Activated CD4-positive, alpha-beta T cell treated with anti-CD3 and anti-CD28 coated beads, Interleukin-2, amount 10 ng/mL, durations not matched to agents 24 days and 14 days (primary cell): Measurements from ENCODE around the gene PPARG. TPM values are rescaled to one million over a fixed set of nuclear protein-coding genes. Genes with fewer than 3 reads are reported as not detected.

ENCODE experiments used
- DNase-seq: peaks from one replicate; pipeline ENCODE4 v3.0.0; 2022
- H3K27ac Mint-ChIP-seq: one replicate; pipeline ENCODE4 v1.8.0; 2022; ENCODE audit warnings: mild to moderate bottlenecking, mixed read lengths
- H3K27me3 Mint-ChIP-seq: one replicate; pipeline ENCODE4 v1.8.0; 2022; ENCODE audit warnings: mixed read lengths
- H3K36me3 Mint-ChIP-seq: one replicate; pipeline ENCODE4 v1.8.0; 2022; ENCODE audit warnings: low read depth, mild to moderate bottlenecking, mixed read lengths
- H3K4me1 Mint-ChIP-seq: one replicate; pipeline ENCODE4 v1.8.0; 2021; ENCODE audit warnings: mixed read lengths
- H3K4me3 Mint-ChIP-seq: one replicate; pipeline ENCODE4 v1.8.0; 2022; ENCODE audit warnings: mild to moderate bottlenecking, moderate library complexity, mixed read lengths
- H3K9me3 Mint-ChIP-seq: one replicate; pipeline ENCODE4 v1.8.0; 2021; ENCODE audit warnings: mixed read lengths
- intact Hi-C: fragments of 100-400 bp; cut with micrococcal nuclease; formaldehyde crosslinking; loops from one replicate; pipeline ENCODE4 v1.15.1; 2023
- total RNA-seq: library from RNA; stranded (reverse); gene quantifications from 2 replicates; pipeline ENCODE4 v1.2.3, GENCODE V29; 2022

PPARG gene
- total RNA-seq, 1 donor from 2014 or later, result 4.6 TPM

GRCh38 chr3:12394569-12395271 lies 105.8 kb downstream of the PPARG start:
- peaks cover 10% of the 10 kb centered on the region for H3K27me3 Mint-ChIP-seq
- DNase-seq, result no peak
- no peaks in the 10 kb centered on the region for H3K9me3 Mint-ChIP-seq
- H3K4me1 Mint-ChIP-seq, result peaks cover 9% of the 10 kb centered on the region
- H3K27ac Mint-ChIP-seq, result no peak overlapping the region
- H3K4me3 Mint-ChIP-seq, result no peak overlapping the region
- H3K36me3 Mint-ChIP-seq, result no peaks in the 10 kb centered on the region
- intact Hi-C loops, result loop anchor here (1.0 to 5.0 kb wide), 6 partner anchors 21 to 207 kb away; no protein-coding TSS in a partner anchor

GRCh38 chr3:12395349-12396012 lies 106.6 kb downstream of the PPARG start:
- no peaks in the 10 kb centered on the region for H3K36me3 Mint-ChIP-seq
- intact Hi-C loops, result loop anchor here (1.0 to 5.0 kb wide), 6 partner anchors 20 to 208 kb away; no protein-coding TSS in a partner anchor

GRCh38 chr3:12396471-12396870 lies 107.6 kb downstream of the PPARG start:
- Mint-ChIP-seq H3K9me3 (no peaks in the 10 kb centered on the region), H3K4me1 (peaks cover 14% of the 10 kb centered on the region), H3K27ac (no peak overlapping the region), H3K36me3 (no peaks in the 10 kb centered on the region), H3K27me3 (peaks cover 11% of the 10 kb centered on the region), H3K4me3 (no peak overlapping the region)
- intact Hi-C loops, result loop anchor here (5.0 kb wide), 3 partner anchors 59 to 84 kb away; no protein-coding TSS in a partner anchor
- DNase-seq, result no peak

More at GRCh38 chr3:12395349-12396012, 106.6 kb downstream of the PPARG start:
- DNase-seq, result peak; percentile 67
- H3K9me3 Mint-ChIP-seq, result no peaks in the 10 kb centered on the region
- H3K4me1 Mint-ChIP-seq, result peaks cover 9% of the 10 kb centered on the region
- H3K4me3 Mint-ChIP-seq, result peak overlapping the region; percentile 45
- H3K27ac Mint-ChIP-seq, result peak overlapping the region; percentile 73
- H3K27me3 Mint-ChIP-seq, result peaks cover 11% of the 10 kb centered on the region

- no peak for DNase-seq
- no peaks in the 10 kb centered on the region for H3K9me3 Mint-ChIP-seq
- intact Hi-C loops, result loop anchor here (5.0 kb wide), 3 partner anchors 62 to 87 kb away; no protein-coding TSS in a partner anchor
- no peak overlapping the region for H3K4me3 Mint-ChIP-seq
- no peaks in the 10 kb centered on the region for H3K36me3 Mint-ChIP-seq
- H3K27me3 Mint-ChIP-seq, result peaks cover 11% of the 10 kb centered on the region
- no peak overlapping the region for H3K27ac Mint-ChIP-seq
- H3K4me1 Mint-ChIP-seq, result peaks cover 14% of the 10 kb centered on the region
These were observed 110.4 kb downstream of the PPARG start for GRCh38 chr3:12399226-12399625.

- H3K36me3 Mint-ChIP-seq, result no peaks in the 10 kb centered on the region
- H3K27me3 Mint-ChIP-seq, result peaks cover 11% of the 10 kb centered on the region
- DNase-seq, result no peak
- H3K27ac Mint-ChIP-seq, result no peak overlapping the region
- intact Hi-C loops, result no loop called here
- H3K4me1 Mint-ChIP-seq, result peaks cover 6% of the 10 kb centered on the region
- H3K4me3 Mint-ChIP-seq, result no peak overlapping the region
- H3K9me3 Mint-ChIP-seq, result no peaks in the 10 kb centered on the region
These were observed 111.8 kb downstream of the PPARG start for GRCh38 chr3:12400616-12401194.

GRCh38 chr3:12401208-12401607 lies 112.3 kb downstream of the PPARG start:
- H3K9me3 Mint-ChIP-seq, result no peaks in the 10 kb centered on the region
- H3K4me3 Mint-ChIP-seq, result no peak overlapping the region
- H3K4me1 Mint-ChIP-seq, result peaks cover 5% of the 10 kb centered on the region
- no peak overlapping the region for H3K27ac Mint-ChIP-seq
- intact Hi-C loops, result no loop called here
- no peak for DNase-seq
- no peaks in the 10 kb centered on the region for H3K36me3 Mint-ChIP-seq
- peaks cover 11% of the 10 kb centered on the region for H3K27me3 Mint-ChIP-seq

GRCh38 chr3:12405432-12406272 lies 116.8 kb downstream of the PPARG start:
- no peaks in the 10 kb centered on the region for H3K9me3 Mint-ChIP-seq
- intact Hi-C loops, result no loop called here
- H3K27ac Mint-ChIP-seq, result no peak overlapping the region
- H3K4me1 Mint-ChIP-seq, result peaks cover 7% of the 10 kb centered on the region
- no peaks in the 10 kb centered on the region for H3K36me3 Mint-ChIP-seq
- DNase-seq, result no peak
- H3K27me3 Mint-ChIP-seq, result peaks cover 4% of the 10 kb centered on the region
- H3K4me3 Mint-ChIP-seq, result no peak overlapping the region

- no peak for DNase-seq
- Mint-ChIP-seq H3K27me3 (peaks cover 13% of the 10 kb centered on the region), H3K27ac (no peak overlapping the region), H3K4me3 (no peak overlapping the region), H3K4me1 (peaks cover 2% of the 10 kb centered on the region), H3K36me3 (no peaks in the 10 kb centered on the region), H3K9me3 (no peaks in the 10 kb centered on the region)
- intact Hi-C loops, result no loop called here
These were observed 120.3 kb downstream of the PPARG start for GRCh38 chr3:12408984-12409683.

GRCh38 chr3:12409684-12410596 lies 121.1 kb downstream of the PPARG start:
- Mint-ChIP-seq H3K4me3 (no peak overlapping the region), H3K4me1 (peaks cover 3% of the 10 kb centered on the region), H3K36me3 (no peaks in the 10 kb centered on the region), H3K27me3 (peaks cover 13% of the 10 kb centered on the region), H3K27ac (no peak overlapping the region), H3K9me3 (no peaks in the 10 kb centered on the region)
- DNase-seq, result no peak
- intact Hi-C loops, result no loop called here

- intact Hi-C loops, result no loop called here
- peaks cover 14% of the 10 kb centered on the region for H3K27me3 Mint-ChIP-seq
- H3K36me3 Mint-ChIP-seq, result no peaks in the 10 kb centered on the region
- no peak for DNase-seq
- H3K4me1 Mint-ChIP-seq, result peaks cover 5% of the 10 kb centered on the region
- no peaks in the 10 kb centered on the region for H3K9me3 Mint-ChIP-seq
- no peak overlapping the region for H3K4me3 Mint-ChIP-seq
- H3K27ac Mint-ChIP-seq, result no peak overlapping the region
These were observed 124.9 kb downstream of the PPARG start for GRCh38 chr3:12413721-12414255.

GRCh38 chr3:12415014-12415680 lies 126.3 kb downstream of the PPARG start:
- H3K27me3 Mint-ChIP-seq, result peaks cover 14% of the 10 kb centered on the region
- H3K36me3 Mint-ChIP-seq, result no peaks in the 10 kb centered on the region
- no peaks in the 10 kb centered on the region for H3K9me3 Mint-ChIP-seq
- intact Hi-C loops, result loop anchor here (1.0 kb wide), 1 partner anchor 20 kb away; no protein-coding TSS in a partner anchor
- H3K4me3 Mint-ChIP-seq, result no peak overlapping the region
- H3K27ac Mint-ChIP-seq, result no peak overlapping the region
- H3K4me1 Mint-ChIP-seq, result peaks cover 4% of the 10 kb centered on the region
- no peak for DNase-seq

GRCh38 chr3:12416731-12417130 lies 127.9 kb downstream of the PPARG start:
- peaks cover 4% of the 10 kb centered on the region for H3K4me1 Mint-ChIP-seq
- no peaks in the 10 kb centered on the region for H3K36me3 Mint-ChIP-seq
- H3K4me3 Mint-ChIP-seq, result no peak overlapping the region
- peaks cover 12% of the 10 kb centered on the region for H3K27me3 Mint-ChIP-seq
- intact Hi-C loops, result no loop called here
- DNase-seq, result no peak
- H3K27ac Mint-ChIP-seq, result no peak overlapping the region
- H3K9me3 Mint-ChIP-seq, result no peaks in the 10 kb centered on the region
